SKM-1 (cell line): Measurements from ENCODE around the gene CEP85L.
A peak's percentile ranks its signal among the peaks of the same experiment; 100 is the strongest.

Experiments
- DNase-seq: peaks from one replicate; lab custom pipeline; 2025; ENCODE audit not compliant: unreplicated experiment; lab: John Stamatoyannopoulos, UW

Gene CEP85L

DNA sequence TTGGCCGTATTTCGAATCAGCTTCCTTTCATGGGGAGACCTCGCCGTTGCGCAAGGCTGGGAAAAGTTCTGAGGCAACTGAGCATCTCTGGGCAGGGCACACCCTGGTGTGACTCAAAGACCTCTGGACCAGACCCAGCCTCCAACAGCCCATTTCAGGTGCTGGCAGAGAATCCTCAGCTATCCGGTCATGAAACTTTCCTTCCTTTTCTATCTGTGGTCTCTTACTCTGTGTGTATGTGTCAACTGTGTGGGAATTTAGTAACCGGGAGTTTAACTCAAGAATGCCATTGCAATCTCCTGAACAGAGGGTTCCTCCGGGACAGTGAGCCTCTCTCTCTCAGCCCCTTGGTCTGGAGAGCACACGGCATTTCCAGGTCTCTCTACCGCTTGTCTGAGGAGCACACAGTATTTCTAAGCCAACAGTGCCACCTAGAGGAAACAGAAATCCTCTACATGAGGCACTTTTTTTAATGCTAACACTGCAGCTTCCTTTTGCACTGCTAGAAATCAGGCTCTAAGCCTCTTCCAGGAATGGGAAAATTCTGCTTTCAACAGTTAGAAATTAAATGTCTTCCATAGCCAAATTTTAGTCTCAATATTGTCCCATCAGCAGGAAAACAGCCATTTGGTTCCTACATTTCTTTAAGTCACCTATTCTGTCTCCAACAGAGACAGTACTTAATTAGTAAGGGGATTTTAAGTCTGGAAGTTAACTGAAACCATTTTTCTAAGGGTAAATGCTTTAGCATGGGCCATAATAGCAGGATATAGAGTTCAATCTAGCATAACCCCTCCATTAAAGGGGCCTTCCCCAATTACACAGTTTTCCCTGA is 70.6 kb downstream of the CEP85L start:
- DNase-seq = peak; percentile 75

DNA sequence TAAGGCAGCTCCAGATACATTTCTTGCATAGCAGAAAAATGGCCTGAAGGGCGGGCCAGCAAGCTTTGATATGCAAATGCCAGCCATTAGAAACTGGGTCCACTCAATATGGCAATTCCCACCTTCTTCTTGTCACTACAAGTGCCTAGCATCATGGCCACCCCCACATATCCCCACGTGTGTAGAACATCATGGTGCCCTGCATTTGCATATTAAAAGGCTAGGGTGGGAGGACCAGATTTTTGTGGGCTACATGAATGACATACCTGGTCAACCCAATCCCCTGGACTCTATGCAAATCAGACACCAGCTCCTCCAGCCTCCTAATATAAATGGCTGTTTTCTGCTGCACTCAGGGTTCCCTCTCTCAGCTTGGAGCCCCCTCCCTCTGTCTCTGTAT is 71.6 kb downstream of the CEP85L start:
- no peak for DNase-seq

DNA sequence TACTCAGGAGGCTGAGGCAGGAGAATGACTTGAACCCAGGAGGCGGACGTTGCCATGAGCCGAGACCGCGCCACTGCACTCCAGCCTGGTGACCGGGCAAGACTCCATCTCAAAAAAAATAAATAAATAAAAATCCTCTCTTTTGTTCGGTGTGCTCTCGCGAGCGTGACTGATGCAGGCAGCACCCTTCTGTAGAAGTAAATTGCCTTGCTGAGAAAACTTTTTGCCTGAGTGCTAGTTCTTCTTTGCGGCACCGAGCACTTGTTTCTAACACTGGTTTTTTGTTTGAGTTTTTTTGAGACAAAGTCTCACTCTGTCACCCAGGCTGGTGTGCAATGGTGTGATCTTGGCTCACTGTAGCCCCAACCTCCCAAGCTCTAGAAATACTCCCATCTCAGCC is 72.8 kb downstream of the CEP85L start:
- DNase-seq = no peak

DNA sequence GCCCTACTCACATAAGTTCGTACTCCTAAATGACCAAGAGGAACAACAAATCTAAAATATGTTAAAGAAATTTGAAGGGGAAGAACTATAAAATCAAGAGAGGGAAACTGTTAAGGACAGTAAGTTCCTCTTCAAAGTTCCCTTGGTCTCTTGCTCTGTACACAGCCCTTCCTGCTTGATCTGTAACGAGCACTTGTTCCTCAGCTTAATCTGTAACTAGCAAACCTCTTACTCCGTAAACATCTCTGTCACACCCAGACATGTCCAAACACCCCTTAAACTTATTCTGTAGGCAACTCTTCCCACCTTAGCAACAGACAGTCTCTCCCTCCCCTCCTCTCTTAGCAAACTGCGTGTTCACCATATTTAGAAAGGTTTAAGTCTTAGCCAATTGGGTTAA is 73.4 kb downstream of the CEP85L start:
- DNase-seq = no peak

DNA sequence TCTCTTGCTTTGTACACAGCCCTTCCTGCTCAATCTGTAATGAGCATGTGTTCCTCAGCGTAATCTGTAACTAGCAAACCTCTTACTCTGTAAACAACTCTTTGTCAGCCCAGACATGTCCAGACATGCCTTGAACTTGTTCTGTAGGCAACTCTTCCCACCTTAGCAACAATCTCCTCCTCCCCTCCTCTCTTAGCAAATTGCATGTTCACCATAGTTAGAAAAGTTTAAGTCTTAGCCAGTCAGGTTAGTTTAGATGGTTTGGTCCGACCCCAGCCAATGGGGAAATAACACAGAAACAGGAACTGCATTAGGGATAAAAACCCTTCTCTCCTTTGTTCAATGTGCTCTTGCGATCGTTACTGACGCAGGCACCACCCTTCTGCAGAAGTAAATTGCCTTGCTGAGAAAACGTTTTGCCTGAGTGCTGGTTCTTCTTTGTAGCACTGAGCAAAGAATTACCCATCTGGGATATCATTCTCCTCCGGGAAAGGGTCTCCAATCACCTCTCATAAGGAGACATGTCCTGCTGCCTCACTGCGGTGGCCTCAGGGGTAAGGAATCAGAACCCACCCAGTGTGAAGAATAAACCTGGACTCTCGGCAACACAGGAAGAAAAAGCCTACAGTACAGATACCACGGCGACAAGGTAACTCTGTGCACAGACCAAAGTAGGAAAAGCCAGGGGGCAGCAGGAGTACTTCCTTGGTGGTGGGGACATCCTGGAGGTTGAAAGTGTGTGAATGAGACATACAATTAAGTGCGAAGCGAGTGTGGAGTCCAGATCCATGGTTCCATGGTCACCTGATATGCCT is 77.1 kb downstream of the CEP85L start:
- no peak for DNase-seq

DNA sequence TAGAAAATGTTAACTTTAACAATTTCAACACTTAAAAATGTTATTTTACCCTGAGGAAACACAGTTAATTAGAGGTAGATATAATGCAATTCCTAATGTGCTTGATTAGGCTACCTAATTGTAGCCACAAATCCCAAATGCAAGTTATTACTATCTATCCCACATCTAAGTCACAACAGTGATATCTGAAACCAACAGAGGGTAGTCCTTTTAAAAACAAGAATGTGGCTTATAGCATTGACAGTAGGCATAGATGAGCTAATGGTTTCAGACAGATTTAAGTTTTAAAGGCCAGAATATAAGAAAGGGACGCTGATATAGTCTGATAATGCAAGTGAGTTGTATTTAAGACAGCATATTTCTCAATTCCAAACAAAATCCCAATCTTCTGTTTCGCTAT is 80.3 kb downstream of the CEP85L start:
- no peak for DNase-seq

DNA sequence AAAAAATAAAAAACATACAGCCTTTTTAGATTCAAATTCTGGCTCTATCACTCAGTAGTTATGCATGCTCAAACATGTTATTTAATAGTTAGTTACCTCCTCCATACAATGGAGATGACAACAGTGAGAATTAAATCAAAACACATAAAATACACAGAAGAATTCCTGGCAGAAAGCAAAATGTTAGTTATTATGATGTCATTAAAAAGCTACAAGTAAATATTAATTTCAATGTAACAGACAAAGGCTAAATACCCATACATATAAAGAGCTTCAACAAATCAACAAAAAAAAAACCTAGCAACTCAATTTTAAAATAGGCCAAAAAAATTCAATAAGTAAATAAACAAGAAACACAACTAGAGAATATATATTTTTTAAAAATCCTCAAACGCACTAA is 81.9 kb downstream of the CEP85L start:
- no peak for DNase-seq

DNA sequence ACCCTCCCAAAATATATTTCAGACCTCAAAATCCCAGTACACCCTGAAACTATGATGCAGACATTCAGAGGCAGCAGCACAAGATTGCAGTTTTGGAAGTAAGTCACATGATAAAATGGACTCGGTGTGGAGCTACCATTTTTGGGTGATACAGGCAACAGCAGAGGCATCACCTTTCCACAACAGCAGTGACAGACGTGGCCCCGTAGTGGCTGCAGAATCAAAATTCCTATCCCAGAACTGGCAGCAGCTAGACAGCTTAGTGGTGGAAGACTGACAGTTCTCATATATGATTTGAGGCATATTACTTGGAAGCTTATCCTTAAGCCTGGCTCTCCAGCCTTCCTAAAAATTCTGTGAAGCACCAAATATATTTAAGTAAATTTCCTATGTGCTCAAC is 83.4 kb downstream of the CEP85L start:
- DNase-seq = no peak

DNA sequence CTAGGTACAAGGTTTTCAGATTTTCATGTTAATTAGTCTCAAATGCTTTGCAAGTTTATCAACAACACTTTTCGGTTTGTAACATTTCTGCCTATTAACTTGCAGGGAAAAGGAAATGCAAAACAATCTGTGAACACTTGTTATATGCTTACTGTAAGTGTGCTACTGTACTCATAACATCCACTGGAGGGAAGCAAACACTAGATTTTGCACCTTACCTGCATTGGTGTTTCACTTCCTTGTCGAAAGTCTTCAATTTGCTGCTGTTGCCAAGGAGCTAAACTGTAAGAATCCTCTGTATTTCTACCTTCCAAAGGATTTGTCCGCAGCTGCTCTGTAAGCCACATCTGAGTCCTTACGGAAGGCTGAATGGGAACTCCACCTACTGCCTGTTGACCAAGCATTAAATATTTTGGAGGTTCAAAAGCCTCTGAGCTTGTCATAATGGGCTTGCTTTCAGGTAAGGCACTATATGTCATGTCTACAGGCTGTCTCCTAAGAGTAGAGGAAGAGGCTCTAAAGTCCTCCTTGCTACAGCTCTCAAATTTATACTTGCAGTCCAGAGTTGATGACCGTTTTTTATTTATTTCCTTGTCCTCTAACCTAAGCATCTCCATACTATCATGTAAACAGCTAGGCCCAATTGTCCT is 86.0 kb downstream of the CEP85L start:
- DNase-seq = no peak

DNA sequence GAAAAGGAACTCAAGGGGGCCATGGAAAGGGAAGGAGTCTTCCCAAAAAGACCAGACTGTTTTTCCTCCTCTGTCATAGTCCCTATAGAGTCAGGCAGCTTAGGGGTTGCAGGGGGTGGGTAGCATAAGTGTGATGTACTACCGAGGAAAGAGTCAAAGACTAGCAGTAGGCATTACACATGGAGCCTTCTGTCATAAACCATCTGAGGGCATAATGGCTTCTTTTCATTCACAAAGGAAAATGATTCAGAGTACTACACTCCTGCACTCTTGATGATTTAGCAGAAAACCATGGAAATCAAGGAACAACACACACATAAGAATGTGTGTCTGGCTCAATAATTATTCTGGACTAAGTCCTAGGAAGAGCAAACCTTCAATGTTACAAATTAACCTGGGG is 88.4 kb downstream of the CEP85L start:
- DNase-seq = no peak

DNA sequence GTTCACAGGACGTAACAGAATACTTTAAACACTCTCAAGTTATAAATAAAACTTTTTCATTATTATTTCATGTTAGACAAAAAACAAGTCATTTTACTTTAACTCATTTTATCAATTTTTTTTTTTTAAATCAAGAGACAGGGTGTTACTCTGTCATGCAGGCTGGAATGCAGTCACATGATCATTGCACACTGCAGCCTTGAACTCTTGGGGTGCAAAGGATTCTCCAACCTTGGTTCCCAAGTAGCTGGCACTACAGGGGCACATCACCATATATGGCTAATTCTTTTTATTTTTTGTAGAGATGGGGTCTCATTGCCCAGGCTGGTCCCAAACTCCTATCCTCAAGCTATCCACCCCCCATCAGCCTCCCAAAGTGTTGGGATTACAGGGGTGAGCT is 89.1 kb downstream of the CEP85L start:
- DNase-seq = no peak

DNA sequence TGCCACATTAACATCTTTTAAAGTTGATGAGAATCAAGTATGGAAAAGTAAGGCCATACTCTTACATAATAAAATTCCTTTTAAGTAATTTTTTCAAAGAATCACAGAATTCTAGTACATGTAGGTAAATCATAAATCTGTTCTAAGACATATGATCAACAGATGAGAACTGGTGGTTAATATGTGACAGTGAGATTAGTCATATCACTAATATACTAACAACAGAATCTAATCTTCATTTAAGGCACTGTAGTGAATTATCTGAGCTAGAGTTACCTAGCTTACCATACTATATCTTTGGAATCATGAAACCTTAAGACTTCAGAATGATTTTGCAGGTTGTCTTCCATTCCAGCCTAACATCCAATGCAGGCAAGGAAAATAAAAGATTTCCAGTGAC is 91.7 kb downstream of the CEP85L start:
- DNase-seq = no peak

DNA sequence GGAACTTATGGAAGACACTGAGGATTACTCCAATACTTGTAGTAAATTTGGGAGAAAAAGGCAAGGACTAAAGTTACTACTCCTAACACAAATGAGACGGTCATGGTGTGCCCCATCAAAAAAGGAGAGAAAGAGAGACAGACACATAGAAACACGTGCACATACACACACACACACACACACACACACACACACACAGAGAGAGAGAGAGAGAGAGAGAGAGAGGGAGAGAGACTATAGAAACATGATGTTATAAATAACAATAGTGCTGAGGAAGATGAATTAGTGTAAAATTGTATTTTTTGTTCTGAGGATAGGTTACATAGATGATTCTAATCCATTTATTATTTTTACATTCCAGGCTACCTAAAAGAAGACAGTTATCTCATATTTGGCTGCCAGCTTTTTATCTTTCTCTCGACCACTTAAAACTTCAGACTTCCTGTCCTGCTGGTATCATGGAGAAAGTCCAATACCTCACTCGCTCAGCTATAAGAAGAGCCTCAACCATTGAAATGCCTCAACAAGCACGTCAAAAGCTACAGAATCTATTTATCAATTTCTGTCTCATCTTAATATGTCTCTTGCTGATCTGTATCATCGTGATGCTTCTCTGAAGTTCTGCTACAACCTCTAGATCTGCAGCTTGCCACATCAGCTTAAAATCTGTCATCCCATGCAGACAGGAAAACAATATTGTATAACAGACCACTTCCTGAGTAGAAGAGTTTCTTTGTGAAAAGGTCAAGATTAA is 92.8 kb downstream of the CEP85L start:
- no peak for DNase-seq

DNA sequence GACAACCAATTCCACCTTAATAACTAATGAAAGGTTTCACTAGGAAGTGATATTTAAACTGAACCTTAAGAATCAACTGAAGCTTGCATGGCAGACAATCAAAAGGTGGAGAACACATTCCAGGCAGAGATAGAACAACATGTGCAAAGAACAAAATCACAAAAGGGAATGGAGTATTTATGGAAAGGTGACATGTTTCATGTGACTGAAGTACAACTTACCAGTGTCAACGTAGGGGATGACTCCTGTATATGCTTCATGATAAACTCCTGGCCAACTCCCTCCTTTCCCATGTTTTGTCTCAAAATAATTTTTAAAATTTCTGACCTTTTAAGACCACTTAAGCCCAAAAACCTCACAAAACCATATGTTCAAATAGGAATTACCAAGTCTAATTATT is 96.7 kb downstream of the CEP85L start:
- no peak for DNase-seq

DNA sequence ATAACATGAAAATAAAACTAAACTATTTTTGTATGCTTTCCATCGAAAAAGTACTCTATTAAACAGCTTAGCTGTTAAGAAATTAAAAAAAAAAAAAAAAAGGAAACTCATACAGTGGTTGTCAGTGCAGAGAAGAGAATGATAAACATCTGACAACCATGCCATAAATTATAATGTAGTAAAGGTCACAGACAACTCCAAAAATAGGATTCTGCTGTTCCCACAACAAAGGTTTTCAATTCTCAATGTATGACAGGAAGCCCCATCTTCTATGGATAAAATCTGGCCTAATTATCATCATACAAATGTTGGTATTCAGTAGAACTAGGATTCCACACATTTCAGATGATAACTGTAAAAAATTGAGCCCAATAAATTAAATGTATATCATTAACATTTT is 98.3 kb downstream of the CEP85L start:
- DNase-seq = no peak

DNA sequence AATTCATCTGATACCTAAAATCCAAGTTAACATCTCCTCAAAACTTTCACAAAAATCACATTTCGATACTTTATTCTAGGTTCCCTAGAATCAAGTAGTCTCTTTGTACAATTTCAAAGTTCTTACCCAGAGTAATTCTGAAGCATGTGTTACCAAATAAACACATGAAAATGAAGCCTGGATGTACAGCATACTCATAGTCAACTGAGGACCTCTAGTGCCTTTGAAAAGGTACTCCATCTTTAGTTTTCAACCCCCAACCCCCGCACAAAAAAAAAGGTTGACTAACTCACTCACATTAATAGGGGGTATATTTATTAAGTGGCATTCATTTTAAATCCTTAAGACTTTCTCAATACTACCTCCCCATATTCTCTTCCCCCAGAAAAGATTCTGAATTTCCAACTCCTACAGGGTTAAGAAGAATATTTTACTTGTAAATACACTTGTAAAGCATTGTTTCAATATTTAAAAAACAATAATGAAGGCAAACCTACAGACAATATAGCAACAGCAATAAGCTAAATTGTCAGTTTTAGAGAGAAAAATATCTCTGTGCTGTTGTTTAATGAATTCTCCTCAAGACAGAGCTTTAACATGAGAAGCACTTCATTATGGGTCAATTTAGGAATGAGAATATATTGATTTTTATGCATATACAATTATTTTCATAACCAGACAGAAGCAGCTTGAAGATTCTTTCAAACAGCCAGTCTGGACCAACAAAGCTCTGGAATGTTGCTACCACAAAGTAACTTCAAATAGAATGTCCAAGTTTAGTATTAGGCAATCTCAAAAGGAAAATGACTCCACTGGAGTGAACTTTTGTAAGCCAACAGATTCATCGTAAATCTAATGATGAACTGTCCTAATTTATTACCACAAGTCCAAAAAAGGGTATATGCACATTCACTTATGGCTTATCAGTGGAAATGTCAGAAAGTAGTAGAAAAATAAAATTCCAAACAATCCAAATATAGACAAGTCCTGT is 100.0 kb downstream of the CEP85L start:
- peak; percentile 17 for DNase-seq

DNA sequence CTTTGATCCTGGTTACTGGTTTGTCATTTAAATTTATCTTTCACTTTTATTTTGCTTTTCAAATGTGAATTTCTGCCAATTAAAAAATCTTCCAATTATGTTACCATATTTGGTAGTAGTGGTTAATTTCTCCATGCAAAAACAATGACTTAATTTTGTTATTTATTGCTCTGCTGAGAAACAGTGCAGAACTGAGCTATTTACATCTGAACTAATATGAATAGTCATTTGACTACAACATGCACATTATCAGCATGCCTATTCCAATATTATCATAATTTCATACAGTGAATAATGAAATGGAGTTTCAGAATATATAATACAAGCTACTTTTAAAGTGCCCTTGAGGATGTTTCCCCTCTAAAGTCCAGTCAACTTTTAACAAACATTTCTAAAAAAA is 102.8 kb downstream of the CEP85L start:
- DNase-seq = no peak

DNA sequence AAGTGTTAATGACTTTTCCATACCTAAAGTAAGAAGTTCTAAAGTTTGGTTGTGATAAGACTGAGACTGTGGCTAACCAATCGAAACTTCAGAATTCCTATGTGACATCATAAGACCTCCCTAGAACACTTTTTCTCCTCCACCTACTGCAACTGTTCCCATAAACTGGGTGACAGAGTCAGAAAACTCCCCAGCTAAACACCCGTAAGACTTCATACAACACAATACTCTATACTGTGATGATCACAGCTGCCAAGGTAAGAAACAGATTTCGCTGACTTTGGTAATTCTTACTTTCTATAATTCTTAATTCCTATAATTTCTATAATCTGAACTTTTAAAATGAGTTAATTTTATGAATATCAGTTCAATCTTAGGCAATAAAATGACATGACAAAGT is 103.3 kb downstream of the CEP85L start, which contains the start of gene PLN:
PLN (plus strand) TSS at position 161 of the 400 bp plus-strand sequence. CDS start 10,626 bp downstream, outside the sequence.
- DNase-seq = no peak

DNA sequence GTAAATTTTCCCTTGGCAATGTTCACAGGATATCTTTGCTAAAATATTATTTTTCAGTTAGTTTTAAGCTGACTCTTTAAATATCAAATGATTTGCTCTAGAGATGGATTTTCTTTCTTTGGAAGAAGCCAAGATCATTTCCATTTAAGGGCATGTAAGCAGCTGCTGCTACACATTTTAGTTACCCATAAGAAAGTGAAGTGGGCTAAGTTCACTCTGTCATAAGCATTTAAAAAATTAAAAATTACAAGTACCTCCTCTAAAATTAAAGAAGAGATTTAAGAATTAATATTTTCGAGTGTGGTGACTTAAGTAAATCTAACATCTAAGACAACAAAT is 104.5 kb downstream of the CEP85L start:
- DNase-seq = no peak
